ENCODE results near the gene SYT12. TPM values are rescaled to one million over a fixed set of nuclear protein-coding genes. Genes with fewer than 3 reads are reported as not detected.

SYT12 gene
- total RNA-seq, 2 experiments from 2014 or later: 0.25 to 0.72 TPM

GRCh38 chr11:67010296-67010905, 12.5 kb upstream of the SYT12 start:
- CTCF ChIA-PET (ENCODE audit: unreplicated experiment): interaction anchor here (0.6 kb wide), 1 partner anchor 40 kb away, joined by 3 read pairs; no protein-coding TSS in a partner anchor
- no TSS peak for BruUV-seq (replicated peaks)
- Histone ChIP-seq H4K20me1 (ENCODE audit: insufficient read depth, low read length) (no peaks in the 10 kb centered on the region), H3K79me2 (ENCODE audit: insufficient read depth, low read depth, low read length) (no peaks in the 10 kb centered on the region), H3K9me3 (ENCODE audit: low read length) (peaks cover 6% of the 10 kb centered on the region; the same call in 1 of the 2 replicates), H3K36me3 (ENCODE audit: insufficient read depth, low read length) (no peaks in the 10 kb centered on the region), H3K4me2 (ENCODE audit: low read length) (no peak overlapping the region), H3K27ac (ENCODE audit: low read depth, low read length, poor library complexity, severe bottlenecking) (no peak overlapping the region), H3K4me3 (ENCODE audit: low read depth, low read length, poor library complexity, severe bottlenecking) (no peak overlapping the region), H3K4me1 (ENCODE audit: insufficient read depth, low read length, poor library complexity, severe bottlenecking) (peaks cover 12% of the 10 kb centered on the region), H2AFZ (ENCODE audit: low read length) (no peak overlapping the region), H3K9me2 (ENCODE audit: insufficient read depth, low read length) (no peaks in the 10 kb centered on the region)
- POLR2A ChIA-PET: no interaction called here
- intact Hi-C loops (cut with micrococcal nuclease; ENCODE audit: unreplicated experiment): no loop called here
- DNase-seq (ENCODE audit: low spot score): no peak
- TF ChIP-seq CTCF (conservative IDR thresholded peaks at IDR 0.05; ENCODE audit: low read length) (no peak), EZH2phosphoT487 (IDR thresholded peaks at IDR 0.05; ENCODE audit: borderline replicate concordance, low read depth, low read length) (no peak)

DNA sequence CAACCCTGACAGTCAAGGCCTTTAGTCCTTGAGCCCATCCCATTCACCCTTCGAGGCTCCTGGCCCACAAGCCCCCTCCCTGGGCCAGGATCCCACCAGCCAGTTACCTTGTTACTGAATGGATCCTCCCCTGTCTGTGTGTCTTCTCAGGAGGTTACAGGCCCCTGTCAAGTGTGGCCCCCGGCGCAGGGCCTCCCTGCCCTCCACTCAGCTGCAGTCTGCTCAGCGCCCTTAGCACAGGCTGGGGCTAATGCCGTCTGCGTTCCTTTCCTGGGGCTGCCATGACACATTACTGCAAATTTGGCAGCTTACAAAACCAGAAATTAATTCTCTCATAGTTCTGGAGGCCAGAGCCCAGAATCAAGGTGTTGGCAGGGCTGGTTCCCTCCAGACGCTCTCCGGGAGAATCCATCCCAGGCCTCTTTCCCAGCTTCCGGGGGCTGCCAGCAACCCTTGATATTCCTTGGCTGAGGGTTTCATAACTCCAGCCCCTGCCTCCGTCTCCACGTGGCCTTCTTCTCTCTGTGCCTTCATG, 9.4 kb upstream of the SYT12 start:
- DNase-seq (ENCODE audit: low spot score): no peak
- Histone ChIP-seq H3K4me2 (ENCODE audit: low read length) (no peak overlapping the region), H4K20me1 (ENCODE audit: insufficient read depth, low read length) (no peaks in the 10 kb centered on the region), H3K4me3 (ENCODE audit: low read depth, low read length, poor library complexity, severe bottlenecking) (no peak overlapping the region), H3K9me3 (ENCODE audit: low read length) (no peaks in the 10 kb centered on the region), H3K4me1 (ENCODE audit: insufficient read depth, low read length, poor library complexity, severe bottlenecking) (no peaks in the 10 kb centered on the region), H3K27ac (ENCODE audit: low read depth, low read length, poor library complexity, severe bottlenecking) (no peak overlapping the region), H3K79me2 (ENCODE audit: insufficient read depth, low read depth, low read length) (no peaks in the 10 kb centered on the region), H2AFZ (ENCODE audit: low read length) (no peak overlapping the region), H3K36me3 (ENCODE audit: insufficient read depth, low read length) (no peaks in the 10 kb centered on the region), H3K9me2 (ENCODE audit: insufficient read depth, low read length) (no peaks in the 10 kb centered on the region)
- TF ChIP-seq CTCF (conservative IDR thresholded peaks at IDR 0.05; ENCODE audit: low read length): no peak
- no peak for TF ChIP-seq EZH2phosphoT487 (IDR thresholded peaks at IDR 0.05; ENCODE audit: borderline replicate concordance, low read depth, low read length)
- no TSS peak for BruUV-seq (replicated peaks)
- intact Hi-C loops (cut with micrococcal nuclease; ENCODE audit: unreplicated experiment): no loop called here
- ChIA-PET CTCF (ENCODE audit: unreplicated experiment) (no interaction called here), POLR2A (interaction anchor here (1.0 kb wide), 1 partner anchor 12 kb away, joined by 3 read pairs; no protein-coding TSS in a partner anchor)

- TF ChIP-seq CTCF (conservative IDR thresholded peaks at IDR 0.05; ENCODE audit: low read length): no peak
- no peak for TF ChIP-seq EZH2phosphoT487 (IDR thresholded peaks at IDR 0.05; ENCODE audit: borderline replicate concordance, low read depth, low read length)
- Histone ChIP-seq H2AFZ (ENCODE audit: low read length) (no peak overlapping the region), H3K4me3 (ENCODE audit: low read depth, low read length, poor library complexity, severe bottlenecking) (no peak overlapping the region), H3K9me3 (ENCODE audit: low read length) (no peaks in the 10 kb centered on the region), H3K79me2 (ENCODE audit: insufficient read depth, low read depth, low read length) (no peaks in the 10 kb centered on the region), H3K4me2 (ENCODE audit: low read length) (no peak overlapping the region), H4K20me1 (ENCODE audit: insufficient read depth, low read length) (no peaks in the 10 kb centered on the region), H3K36me3 (ENCODE audit: insufficient read depth, low read length) (no peaks in the 10 kb centered on the region), H3K4me1 (ENCODE audit: insufficient read depth, low read length, poor library complexity, severe bottlenecking) (no peaks in the 10 kb centered on the region), H3K9me2 (ENCODE audit: insufficient read depth, low read length) (no peaks in the 10 kb centered on the region), H3K27ac (ENCODE audit: low read depth, low read length, poor library complexity, severe bottlenecking) (no peak overlapping the region)
- intact Hi-C loops (cut with micrococcal nuclease; ENCODE audit: unreplicated experiment): no loop called here
- ChIA-PET CTCF (ENCODE audit: unreplicated experiment) (no interaction called here), POLR2A (no interaction called here)
- DNase-seq (ENCODE audit: low spot score): no peak
- BruUV-seq (replicated peaks): no TSS peak
These were observed 8.6 kb upstream of the SYT12 start for GRCh38 chr11:67014343-67014742.

All from OCI-LY7 (cell line).